Mesendoderm (in vitro differentiated cells): Measurements from ENCODE around the gene S100A6.

Experiments used
- DNase-seq: peaks from one replicate; pipeline ENCODE4 v3.0.0; 2013
- H2AK5ac ChIP-seq: 2 replicates; pipeline ENCODE4 v1.6.1; 2013; ENCODE audit warnings: low read length, inconsistent platforms
- H2BK120ac ChIP-seq: 2 replicates; pipeline ENCODE4 v1.6.1; 2013; ENCODE audit warnings: low read depth, mild to moderate bottlenecking, low read length, moderate library complexity, mixed read lengths
- H2BK15ac ChIP-seq: replicated peaks from 2 replicates; pipeline ENCODE4 v1.6.1; 2013; ENCODE audit warnings: low read depth, mild to moderate bottlenecking, moderate library complexity
- H2BK5ac ChIP-seq: 2 replicates; pipeline ENCODE4 v1.6.1; 2013; ENCODE audit warnings: low read length, inconsistent platforms
- H3K18ac ChIP-seq: 2 replicates; pipeline ENCODE4 v1.6.1; 2013; ENCODE audit warnings: mild to moderate bottlenecking, low read length, mixed read lengths
- H3K23ac ChIP-seq: one replicate; pipeline ENCODE4 v1.6.1; 2013; ENCODE audit warnings: low read length
- H3K27ac ChIP-seq: 2 replicates; pipeline ENCODE4 v1.5.1; 2013; ENCODE audit warnings: low read depth, mild to moderate bottlenecking, inconsistent platforms, low read length, moderate library complexity
- H3K27me3 ChIP-seq: 2 replicates; pipeline ENCODE4 v1.6.1; 2013; ENCODE audit warnings: low read length, control low read depth, mild to moderate bottlenecking, inconsistent platforms; ENCODE audit not compliant: insufficient read depth, poor library complexity
- H3K36me3 ChIP-seq: 2 replicates; pipeline ENCODE4 v1.6.1; 2013; ENCODE audit warnings: low read length, inconsistent platforms; ENCODE audit not compliant: control insufficient read depth, insufficient read depth
- H3K4ac ChIP-seq: one replicate; pipeline ENCODE4 v1.6.1; 2013; ENCODE audit warnings: low read depth, mild to moderate bottlenecking, low read length, moderate library complexity
- H3K4me1 ChIP-seq: 2 replicates; pipeline ENCODE4 v1.6.1; 2013; ENCODE audit warnings: low read depth, low read length, inconsistent platforms; ENCODE audit not compliant: control insufficient read depth
- H3K4me2 ChIP-seq: 2 replicates; pipeline ENCODE4 v1.6.1; 2013; ENCODE audit warnings: low read length
- H3K4me3 ChIP-seq: 2 replicates; pipeline ENCODE4 v1.5.1; 2013; ENCODE audit warnings: mild to moderate bottlenecking, low read length
- H3K56ac ChIP-seq: one replicate; pipeline ENCODE4 v1.6.1; 2013; ENCODE audit warnings: low read length
- H3K79me1 ChIP-seq: 2 replicates; pipeline ENCODE4 v1.6.1; 2013; ENCODE audit warnings: low read length, inconsistent platforms
- H3K79me2 ChIP-seq: 2 replicates; pipeline ENCODE4 v1.6.1; 2013; ENCODE audit warnings: mild to moderate bottlenecking, low read length; ENCODE audit not compliant: control insufficient read depth, insufficient read depth
- H3K9ac ChIP-seq: 2 replicates; pipeline ENCODE4 v1.6.1; 2013; ENCODE audit warnings: low read length, inconsistent platforms
- H4K5ac ChIP-seq: one replicate; pipeline ENCODE4 v1.6.1; 2013; ENCODE audit warnings: low read length
- H4K8ac ChIP-seq: one replicate; pipeline ENCODE4 v1.6.1; 2013; ENCODE audit warnings: low read depth, mild to moderate bottlenecking, control low read depth, low read length, moderate library complexity
- WGBS: extraction: QIAGEN DNeasy Blood & Tissue Kit; methylation state at CpG from one replicate; pipeline ENCODE4 v1.1.7; 2013; ENCODE audit warnings: low lambda C conversion rate, missing lambda C conversion rate; ENCODE audit not compliant: insufficient coverage; ENCODE audit errors: extremely low coverage; 5-methylcytosine and 5-hydroxymethylcytosine counted together

The S100A6 gene

DNA sequence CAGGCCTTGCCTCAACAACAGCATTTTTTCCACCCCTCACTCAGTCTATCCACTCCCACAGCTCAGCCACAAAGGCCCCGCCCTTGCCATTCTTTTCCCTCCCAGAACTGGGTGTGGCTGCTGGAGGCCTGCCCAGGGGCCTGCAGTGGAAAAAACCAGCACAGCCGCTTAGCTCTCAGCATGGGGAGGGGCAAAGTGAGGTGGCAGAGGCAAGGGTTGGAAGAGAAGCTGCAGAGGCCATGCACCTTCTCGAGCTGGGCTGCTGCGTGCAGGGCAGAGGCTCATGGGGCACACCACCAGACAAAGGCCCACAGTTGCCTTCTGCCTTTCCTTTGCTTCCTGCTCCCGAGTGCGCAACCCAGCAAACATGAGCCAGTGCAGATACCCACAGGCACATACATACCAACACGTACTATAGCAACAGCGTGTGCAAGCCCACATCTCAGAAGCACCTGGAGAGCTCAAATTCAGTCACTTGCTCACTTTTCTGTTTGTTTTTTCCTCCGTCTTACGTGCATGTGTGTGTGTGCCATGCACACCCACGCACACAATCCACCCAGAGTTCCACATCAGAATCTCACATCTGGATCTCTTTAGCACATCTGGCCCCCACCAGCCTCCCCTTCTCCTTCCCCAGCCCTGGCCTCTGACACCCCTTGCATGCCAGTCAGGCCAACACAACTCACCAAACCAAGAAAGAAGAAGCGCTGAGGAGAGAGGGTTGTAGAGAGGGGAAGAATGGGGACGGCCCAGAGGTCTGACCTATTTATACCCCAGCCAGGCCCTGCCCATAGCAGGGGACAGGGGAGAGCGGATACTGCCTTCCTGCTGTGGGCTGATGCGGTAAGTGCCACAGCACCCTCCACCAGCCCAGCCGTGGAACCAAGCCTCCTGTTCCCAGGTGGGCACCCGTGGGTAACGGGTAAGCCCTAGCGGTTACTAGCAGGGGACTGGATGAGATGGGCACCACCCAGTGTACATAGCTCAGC lies 9.6 kb upstream of the S100A6 start, which contains the start of gene S100A4:
TSS of gene S100A4 (minus strand) at position 740 of the 989 bp plus-strand sequence. CDS start 1,012 bp downstream, outside the sequence.
- peak within 1 kb of the TSS; percentile 96 for H3K56ac ChIP-seq
- peak; percentile 98 for DNase-seq
- no peaks in the 10 kb centered on the region for H3K79me2 ChIP-seq
- peak within 1 kb of the TSS; percentile 57 for H3K18ac ChIP-seq
- H3K23ac ChIP-seq, result peak within 1 kb of the TSS; percentile 72
- no peaks in the 10 kb centered on the region for H3K79me1 ChIP-seq
- H2BK5ac ChIP-seq, result peak within 1 kb of the TSS; percentile 91
- peak within 1 kb of the TSS; percentile 45 for H3K4me2 ChIP-seq
- H2AK5ac ChIP-seq, result peak within 1 kb of the TSS; percentile 97
- no peaks in the 10 kb centered on the region for H3K27me3 ChIP-seq
- H3K27ac ChIP-seq, result peak within 1 kb of the TSS; percentile 61
- peak within 1 kb of the TSS; percentile 96 for H4K5ac ChIP-seq
- no peak within 1 kb of the TSS for H2BK120ac ChIP-seq
- H4K8ac ChIP-seq, result no peak within 1 kb of the TSS
- H3K36me3 ChIP-seq, result no peaks in the 10 kb centered on the region
- H3K9ac ChIP-seq, result peak within 1 kb of the TSS; percentile 79
- H2BK15ac ChIP-seq, result no peak within 1 kb of the TSS
- H3K4me3 ChIP-seq, result no peak within 1 kb of the TSS
- no CpG with 5 or more reads among the region's 19 CpGs for WGBS
- H3K4ac ChIP-seq, result peak within 1 kb of the TSS; percentile 19
- H3K4me1 ChIP-seq, result peaks cover 9% of the 10 kb centered on the region

DNA sequence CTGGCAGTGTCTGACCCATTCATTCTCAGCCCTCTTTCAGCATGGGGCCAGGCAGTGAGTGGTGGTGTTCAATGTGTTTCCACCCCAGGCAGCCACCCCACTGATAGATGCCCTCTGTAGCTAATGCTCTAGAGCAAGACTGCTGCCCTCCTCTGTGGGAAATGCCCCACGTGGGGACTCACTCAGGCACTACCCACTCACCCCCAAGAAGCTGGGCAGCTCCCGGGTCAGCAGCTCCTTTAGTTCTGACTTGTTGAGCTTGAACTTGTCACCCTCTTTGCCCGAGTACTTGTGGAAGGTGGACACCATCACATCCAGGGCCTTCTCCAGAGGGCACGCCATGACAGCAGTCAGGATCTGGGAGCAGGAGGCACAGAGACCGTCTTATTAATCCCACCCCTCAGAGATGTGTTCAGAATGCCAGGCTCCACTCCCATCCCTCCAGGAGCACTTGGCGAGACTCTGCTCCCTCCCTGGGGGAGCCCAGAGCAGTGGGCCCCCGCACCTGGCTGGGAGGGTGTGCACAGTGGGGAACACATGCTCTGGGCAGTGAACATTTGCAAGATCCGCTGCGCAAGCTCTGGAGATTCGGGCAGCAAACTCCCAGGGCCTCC lies 8.8 kb upstream of the S100A6 start:
- H3K4me1 ChIP-seq, result peaks cover 9% of the 10 kb centered on the region
- no CpG with 5 or more reads among the region's 10 CpGs for WGBS

GRCh38 chr1:153543736-153544135 lies 7.9 kb upstream of the S100A6 start:
- Histone ChIP-seq H4K8ac (no peak overlapping the region), H3K79me2 (no peaks in the 10 kb centered on the region)
- no CpG with 5 or more reads among the region's 4 CpGs for WGBS

More for the DNA sequence above, 8.8 kb upstream of the S100A6 start:
- no peak overlapping the region for H3K4ac ChIP-seq
- H3K9ac ChIP-seq, result peak overlapping the region; percentile 79
- H3K18ac ChIP-seq, result peak overlapping the region; percentile 57
- no peak overlapping the region for H4K8ac ChIP-seq
- H2BK120ac ChIP-seq, result no peak overlapping the region
- no peak overlapping the region for H2BK15ac ChIP-seq
- H2BK5ac ChIP-seq, result peak overlapping the region; percentile 9
- H3K79me1 ChIP-seq, result no peaks in the 10 kb centered on the region
- DNase-seq, result no peak
- H4K5ac ChIP-seq, result no peak overlapping the region
- no peak overlapping the region for H3K4me3 ChIP-seq
- peak overlapping the region; percentile 72 for H3K23ac ChIP-seq
- peak overlapping the region; percentile 96 for H2AK5ac ChIP-seq
- no peaks in the 10 kb centered on the region for H3K27me3 ChIP-seq
- H3K27ac ChIP-seq, result peak overlapping the region; percentile 61
- H3K79me2 ChIP-seq, result no peaks in the 10 kb centered on the region
- peak overlapping the region; percentile 45 for H3K4me2 ChIP-seq
- peak overlapping the region; percentile 96 for H3K56ac ChIP-seq
- no peaks in the 10 kb centered on the region for H3K36me3 ChIP-seq

GRCh38 chr1:153542956-153543711 lies 7.3 kb upstream of the S100A6 start:
- no peaks in the 10 kb centered on the region for H3K79me2 ChIP-seq
- no peak overlapping the region for H2BK15ac ChIP-seq
- H3K56ac ChIP-seq, result no peak overlapping the region
- no peak overlapping the region for H4K8ac ChIP-seq
- no peak overlapping the region for H3K4ac ChIP-seq
- H2AK5ac ChIP-seq, result no peak overlapping the region
- H3K18ac ChIP-seq, result no peak overlapping the region
- no peak overlapping the region for H3K4me3 ChIP-seq
- H2BK5ac ChIP-seq, result no peak overlapping the region
- no peak for DNase-seq
- no peaks in the 10 kb centered on the region for H3K36me3 ChIP-seq
- no CpG with 5 or more reads among the region's 13 CpGs for WGBS
- no peaks in the 10 kb centered on the region for H3K79me1 ChIP-seq
- no peak overlapping the region for H3K9ac ChIP-seq
- no peaks in the 10 kb centered on the region for H3K27me3 ChIP-seq
- H3K27ac ChIP-seq, result no peak overlapping the region
- no peak overlapping the region for H2BK120ac ChIP-seq
- peaks cover 9% of the 10 kb centered on the region for H3K4me1 ChIP-seq
- H4K5ac ChIP-seq, result no peak overlapping the region
- no peak overlapping the region for H3K23ac ChIP-seq
- H3K4me2 ChIP-seq, result no peak overlapping the region

More at GRCh38 chr1:153543736-153544135, 7.9 kb upstream of the S100A6 start:
- no peak overlapping the region for H4K5ac ChIP-seq
- no peak overlapping the region for H2BK15ac ChIP-seq
- H3K4ac ChIP-seq, result no peak overlapping the region
- no peak overlapping the region for H2BK5ac ChIP-seq
- peaks cover 9% of the 10 kb centered on the region for H3K4me1 ChIP-seq
- no peak overlapping the region for H3K9ac ChIP-seq
- DNase-seq, result no peak
- H2BK120ac ChIP-seq, result no peak overlapping the region
- H3K56ac ChIP-seq, result no peak overlapping the region
- no peaks in the 10 kb centered on the region for H3K79me1 ChIP-seq
- H3K36me3 ChIP-seq, result no peaks in the 10 kb centered on the region
- H2AK5ac ChIP-seq, result no peak overlapping the region
- H3K4me3 ChIP-seq, result no peak overlapping the region
- H3K27me3 ChIP-seq, result no peaks in the 10 kb centered on the region
- no peak overlapping the region for H3K4me2 ChIP-seq
- H3K23ac ChIP-seq, result no peak overlapping the region
- no peak overlapping the region for H3K18ac ChIP-seq
- no peak overlapping the region for H3K27ac ChIP-seq

DNA sequence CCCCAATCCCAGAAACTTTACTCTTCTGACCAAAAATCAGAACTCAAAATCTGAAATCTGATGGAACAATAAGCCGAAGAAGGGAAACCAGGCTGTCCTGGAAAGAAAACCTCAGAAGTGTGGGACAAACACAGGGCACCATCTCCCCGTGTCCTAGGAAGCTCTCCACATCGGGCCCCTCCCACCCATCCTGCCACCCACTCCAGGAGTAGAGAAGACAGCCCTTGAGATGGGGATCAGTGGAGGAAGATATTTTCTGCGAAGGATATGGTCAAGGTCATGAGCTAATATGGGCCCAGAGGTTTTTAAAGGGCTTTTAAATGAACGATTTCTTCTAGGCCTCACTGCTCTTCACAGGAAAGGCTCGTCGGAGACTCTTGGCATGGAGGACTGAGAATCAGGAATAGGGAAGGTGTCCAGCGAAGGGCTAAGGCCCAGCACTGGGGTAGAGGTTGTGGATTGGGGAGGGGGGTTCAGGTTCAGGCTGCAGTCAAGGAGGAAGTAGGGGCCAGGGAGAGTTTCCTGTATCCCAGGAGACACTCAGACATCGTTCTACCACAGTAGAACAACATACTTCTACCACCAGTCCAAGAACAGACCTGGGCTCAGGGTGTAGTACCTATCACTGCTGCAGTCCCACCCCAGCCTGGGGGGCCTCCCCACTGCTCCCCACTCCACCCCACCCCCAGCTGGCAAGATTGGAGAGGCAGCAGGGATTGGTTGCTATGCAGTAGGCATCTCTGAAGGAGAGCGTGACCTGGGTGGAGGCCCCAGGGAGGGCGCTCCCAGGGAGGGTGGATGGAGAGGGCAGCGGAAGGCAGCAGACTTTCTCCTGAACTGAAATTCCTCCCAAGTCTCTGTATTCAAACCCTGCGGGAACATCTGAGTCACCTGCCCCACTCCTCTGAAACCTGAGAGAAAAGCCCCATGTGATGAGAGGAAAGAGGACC lies 6.1 kb upstream of the S100A6 start:
- Histone ChIP-seq H3K27me3 (no peaks in the 10 kb centered on the region), H3K4me2 (no peak overlapping the region), H3K18ac (no peak overlapping the region), H3K4me1 (peaks cover 11% of the 10 kb centered on the region), H3K79me2 (no peaks in the 10 kb centered on the region), H3K23ac (no peak overlapping the region), H3K27ac (no peak overlapping the region), H3K79me1 (no peaks in the 10 kb centered on the region), H3K9ac (no peak overlapping the region), H2BK5ac (no peak overlapping the region), H3K4ac (no peak overlapping the region), H3K36me3 (no peaks in the 10 kb centered on the region), H2BK120ac (no peak overlapping the region), H4K5ac (no peak overlapping the region), H2AK5ac (no peak overlapping the region), H3K4me3 (no peak overlapping the region), H4K8ac (no peak overlapping the region), H2BK15ac (no peak overlapping the region), H3K56ac (no peak overlapping the region)
- DNase-seq, result no peak
- no CpG with 5 or more reads among the region's 13 CpGs for WGBS
